ENCODE measurements around the gene CYTH3.

- TF ChIP-seq CTCF (IDR thresholded peaks at IDR 0.05) (no peak), POLR2A (IDR thresholded peaks at IDR 0.05) (no peak)
Measured at GRCh38 chr7:6178298-6179029, 94.0 kb downstream of the CYTH3 start.
